C4-2B (cell line): ENCODE data around the gene TTC12.

ENCODE experiments used
- ZFX ChIP-seq: fragments of 450-650 bp; IDR thresholded peaks from 2 replicates; pipeline ENCODE4 v1.6.1; 2017
- TF ChIP-seq, protein P1 (sequence below): fragments of 450-650 bp; conservative IDR thresholded peaks from 2 replicates; pipeline ENCODE4 v1.5.1; 2017; ENCODE audit warnings: mild to moderate bottlenecking

DNA sequence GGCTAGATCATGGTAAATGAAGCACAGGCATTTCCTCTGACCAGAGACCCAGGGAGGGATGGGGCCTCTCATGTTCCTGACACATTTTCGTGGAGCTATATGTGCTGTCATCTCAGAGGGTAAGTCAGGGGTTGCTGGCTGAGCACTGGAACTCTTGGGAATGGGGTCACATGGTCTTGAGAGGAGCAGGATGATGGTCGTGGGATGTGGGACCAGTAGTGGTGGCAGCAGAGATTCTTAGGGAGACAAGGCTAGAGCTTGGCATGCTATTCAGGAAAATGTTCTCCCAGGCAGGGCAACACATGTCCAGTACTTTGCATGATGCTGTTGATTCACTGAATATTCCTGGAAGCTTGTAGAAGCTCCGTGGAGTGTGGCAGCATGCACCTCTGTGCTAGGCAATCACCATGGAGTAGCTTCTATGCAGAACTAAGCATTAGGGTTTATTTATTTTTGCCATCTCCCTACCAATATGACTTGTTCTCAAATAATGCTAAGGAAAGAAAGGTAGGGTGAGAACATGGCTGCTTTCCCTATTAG lies 31.4 kb upstream of the TTC12 start:
- TF ChIP-seq, protein P1, sequence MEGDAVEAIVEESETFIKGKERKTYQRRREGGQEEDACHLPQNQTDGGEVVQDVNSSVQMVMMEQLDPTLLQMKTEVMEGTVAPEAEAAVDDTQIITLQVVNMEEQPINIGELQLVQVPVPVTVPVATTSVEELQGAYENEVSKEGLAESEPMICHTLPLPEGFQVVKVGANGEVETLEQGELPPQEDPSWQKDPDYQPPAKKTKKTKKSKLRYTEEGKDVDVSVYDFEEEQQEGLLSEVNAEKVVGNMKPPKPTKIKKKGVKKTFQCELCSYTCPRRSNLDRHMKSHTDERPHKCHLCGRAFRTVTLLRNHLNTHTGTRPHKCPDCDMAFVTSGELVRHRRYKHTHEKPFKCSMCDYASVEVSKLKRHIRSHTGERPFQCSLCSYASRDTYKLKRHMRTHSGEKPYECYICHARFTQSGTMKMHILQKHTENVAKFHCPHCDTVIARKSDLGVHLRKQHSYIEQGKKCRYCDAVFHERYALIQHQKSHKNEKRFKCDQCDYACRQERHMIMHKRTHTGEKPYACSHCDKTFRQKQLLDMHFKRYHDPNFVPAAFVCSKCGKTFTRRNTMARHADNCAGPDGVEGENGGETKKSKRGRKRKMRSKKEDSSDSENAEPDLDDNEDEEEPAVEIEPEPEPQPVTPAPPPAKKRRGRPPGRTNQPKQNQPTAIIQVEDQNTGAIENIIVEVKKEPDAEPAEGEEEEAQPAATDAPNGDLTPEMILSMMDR = no peak
- TF ChIP-seq ZFX = no peak
